GM10266 (cell line): ENCODE measurements around the gene LAMB3.

ENCODE experiments used
- DNase-seq: peaks from one replicate; pipeline ENCODE4 v3.0.0; 2012; ENCODE audit errors: extremely low spot score
- CTCF ChIP-seq: IDR thresholded peaks from 2 replicates; pipeline ENCODE4 v1.5.1; 2012; ENCODE audit warnings: mild to moderate bottlenecking, low read depth; ENCODE audit not compliant: control insufficient read depth, insufficient read depth; ENCODE audit errors: missing control alignments

LAMB3 gene

GRCh38 chr1:209620487-209620884 lies 31.7 kb downstream of the LAMB3 start:
- DNase-seq, result no peak
- no peak for TF ChIP-seq CTCF

- DNase-seq, result no peak
- no peak for TF ChIP-seq CTCF
These were observed 32.3 kb downstream of the LAMB3 start for GRCh38 chr1:209619696-209620486.

- no peak for TF ChIP-seq CTCF
- DNase-seq, result no peak
These were observed 33.3 kb downstream of the LAMB3 start for GRCh38 chr1:209618756-209619420.

- no peak for DNase-seq
- no peak for TF ChIP-seq CTCF
These were observed 33.9 kb downstream of the LAMB3 start for GRCh38 chr1:209618291-209618690.

GRCh38 chr1:209617755-209618154 lies 34.5 kb downstream of the LAMB3 start:
- no peak for DNase-seq
- no peak for TF ChIP-seq CTCF

- no peak for TF ChIP-seq CTCF
- no peak for DNase-seq
These were observed 35.1 kb downstream of the LAMB3 start for GRCh38 chr1:209617047-209617673.

GRCh38 chr1:209616366-209617046 lies 35.7 kb downstream of the LAMB3 start:
- DNase-seq, result no peak
- TF ChIP-seq CTCF, result no peak
